Smooth muscle cell (in vitro differentiated cells): ENCODE measurements around the gene FXYD1. TPM values are rescaled to one million over a fixed set of nuclear protein-coding genes. Genes with fewer than 3 reads are reported as not detected.

Experiments
- DNase-seq: peaks from one replicate; lab custom pipeline; 2025; ENCODE audit not compliant: unreplicated experiment; lab: John Stamatoyannopoulos, UW
- H2AFZ ChIP-seq: fragments of 200-600 bp; sonication (generic); 2 replicates; pipeline ENCODE4 v1.6.0; 2016; ENCODE audit warnings: antibody characterized with exemption, low read depth, mild to moderate bottlenecking
- H3F3A ChIP-seq: fragments of 200-600 bp; sonication (generic); 2 replicates; pipeline ENCODE4 v1.6.0; 2017; ENCODE audit warnings: antibody characterized with exemption, low read depth
- H3K27ac ChIP-seq: fragments of 200-600 bp; sonication (generic); 2 replicates; pipeline ENCODE4 v1.5.1; 2016; ENCODE audit warnings: low read depth, mild to moderate bottlenecking
- H3K27me3 ChIP-seq: fragments of 200-600 bp; sonication (generic); 2 replicates; pipeline ENCODE4 v1.6.1; 2016; ENCODE audit warnings: low read depth, mild to moderate bottlenecking
- H3K36me3 ChIP-seq: fragments of 200-600 bp; sonication (generic); 2 replicates; pipeline ENCODE4 v1.5.1; 2016; ENCODE audit warnings: low read depth
- H3K4me1 ChIP-seq: fragments of 200-600 bp; sonication (generic); 2 replicates; pipeline ENCODE4 v1.5.1; 2016; ENCODE audit warnings: low read depth
- H3K4me2 ChIP-seq: fragments of 200-600 bp; sonication (generic); 2 replicates; pipeline ENCODE4 v1.6.0; 2016; ENCODE audit warnings: mild to moderate bottlenecking
- H3K4me3 ChIP-seq: fragments of 200-600 bp; sonication (generic); 2 replicates; pipeline ENCODE4 v1.5.1; 2016; ENCODE audit warnings: mild to moderate bottlenecking
- H3K79me2 ChIP-seq: fragments of 200-600 bp; sonication (generic); 2 replicates; pipeline ENCODE4 v1.6.0; 2016; ENCODE audit warnings: low read depth, mild to moderate bottlenecking
- H3K9ac ChIP-seq: fragments of 200-600 bp; sonication (generic); 2 replicates; pipeline ENCODE4 v1.6.0; 2016; ENCODE audit warnings: low read depth
- H3K9me3 ChIP-seq: fragments of 200-600 bp; sonication (generic); replicated peaks from 2 replicates; pipeline ENCODE4 v1.5.1; 2016; ENCODE audit warnings: low read depth
- H4K20me1 ChIP-seq: fragments of 200-600 bp; sonication (generic); 2 replicates; pipeline ENCODE4 v1.6.0; 2016; ENCODE audit warnings: low read depth
- WGBS: methylation state at CpG from one replicate; pipeline ENCODE4 v1.1.7; 2016; ENCODE audit warnings: low lambda C conversion rate; 5-methylcytosine and 5-hydroxymethylcytosine counted together
- polyA plus RNA-seq: library from polyadenylated mRNA; unstranded; fragments of >200 nt; fragmentation: Nextera tagmentation; extraction: Ambion mirVana; gene quantifications from 2 replicates; pipeline ENCODE4 v1.2.1, GENCODE V29; 2016
- total RNA-seq: library from RNA; depleted of rRNA; stranded (reverse); fragments of >200 nt; gene quantifications from 2 replicates; pipeline ENCODE4 v1.2.3, GENCODE V29; 2014
- TF ChIP-seq, protein P1 (sequence below): fragments of 200-600 bp; sonication (generic); IDR thresholded peaks from 2 replicates; pipeline ENCODE4 v1.5.1; 2017; ENCODE audit warnings: borderline replicate concordance, mild to moderate bottlenecking, antibody characterized with exemption; ENCODE audit not compliant: insufficient read depth, poor library complexity, severe bottlenecking

The FXYD1 gene
- total and polyA plus RNA-seq, 2 experiments from 2014 or later: 2.7 to 3.2 TPM

DNA sequence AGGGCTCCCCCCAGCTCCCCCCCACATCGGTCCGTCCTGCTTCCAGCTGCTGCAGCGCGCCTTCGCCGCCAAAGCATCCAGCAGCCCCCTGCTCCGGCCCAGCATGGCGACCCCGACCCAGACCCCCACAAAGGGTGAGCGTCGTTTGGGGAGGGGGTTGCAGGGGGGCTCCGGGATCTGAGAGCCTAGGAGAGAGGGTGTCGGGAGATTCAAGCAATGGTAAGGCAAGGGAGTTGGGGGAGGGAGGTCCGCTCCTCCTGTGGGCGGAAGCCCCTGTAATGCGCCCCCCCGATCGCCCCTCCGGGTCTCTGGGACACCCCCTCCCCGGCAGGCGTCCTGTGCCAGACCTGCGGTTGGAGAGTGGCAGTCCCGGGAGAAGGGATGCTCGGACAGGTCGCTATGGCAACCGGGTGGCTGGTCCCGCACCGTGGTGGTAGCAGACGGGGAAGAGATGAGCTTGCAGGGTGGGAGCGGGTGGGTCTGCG lies 4.6 kb downstream of the FXYD1 start, which contains the start of gene FXYD7:
TSS of gene FXYD7 (plus strand) at position 25 of the 485 bp plus-strand sequence. CDS start at position 104, 79 bp downstream.
- H3K9ac ChIP-seq: no peak within 1 kb of the TSS
- peak within 1 kb of the TSS; percentile 61 for H3K4me2 ChIP-seq
- H3K4me3 ChIP-seq: peak within 1 kb of the TSS; percentile 5
- 3% methylated on average over 11 of the region's 31 CpGs for WGBS
- no peaks in the 10 kb centered on the region for H3F3A ChIP-seq
- DNase-seq: no peak
- no peaks in the 10 kb centered on the region for H3K9me3 ChIP-seq
- TF ChIP-seq, protein P1, sequence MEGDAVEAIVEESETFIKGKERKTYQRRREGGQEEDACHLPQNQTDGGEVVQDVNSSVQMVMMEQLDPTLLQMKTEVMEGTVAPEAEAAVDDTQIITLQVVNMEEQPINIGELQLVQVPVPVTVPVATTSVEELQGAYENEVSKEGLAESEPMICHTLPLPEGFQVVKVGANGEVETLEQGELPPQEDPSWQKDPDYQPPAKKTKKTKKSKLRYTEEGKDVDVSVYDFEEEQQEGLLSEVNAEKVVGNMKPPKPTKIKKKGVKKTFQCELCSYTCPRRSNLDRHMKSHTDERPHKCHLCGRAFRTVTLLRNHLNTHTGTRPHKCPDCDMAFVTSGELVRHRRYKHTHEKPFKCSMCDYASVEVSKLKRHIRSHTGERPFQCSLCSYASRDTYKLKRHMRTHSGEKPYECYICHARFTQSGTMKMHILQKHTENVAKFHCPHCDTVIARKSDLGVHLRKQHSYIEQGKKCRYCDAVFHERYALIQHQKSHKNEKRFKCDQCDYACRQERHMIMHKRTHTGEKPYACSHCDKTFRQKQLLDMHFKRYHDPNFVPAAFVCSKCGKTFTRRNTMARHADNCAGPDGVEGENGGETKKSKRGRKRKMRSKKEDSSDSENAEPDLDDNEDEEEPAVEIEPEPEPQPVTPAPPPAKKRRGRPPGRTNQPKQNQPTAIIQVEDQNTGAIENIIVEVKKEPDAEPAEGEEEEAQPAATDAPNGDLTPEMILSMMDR: no peak
- H3K36me3 ChIP-seq: no peaks in the 10 kb centered on the region
- no peak within 1 kb of the TSS for H2AFZ ChIP-seq
- no peak within 1 kb of the TSS for H3K27ac ChIP-seq
- peaks cover 41% of the 10 kb centered on the region for H3K27me3 ChIP-seq
- H4K20me1 ChIP-seq: no peaks in the 10 kb centered on the region
- H3K79me2 ChIP-seq: no peaks in the 10 kb centered on the region
- peaks cover 11% of the 10 kb centered on the region for H3K4me1 ChIP-seq

GRCh38 chr19:35143818-35144217 lies 5.2 kb downstream of the FXYD1 start:
- H3K4me2 ChIP-seq: no peak overlapping the region
- WGBS: 15% methylated on average over 2 of the region's 3 CpGs
- H3K9ac ChIP-seq: no peak overlapping the region
- peaks cover 41% of the 10 kb centered on the region for H3K27me3 ChIP-seq
- DNase-seq: no peak
- TF ChIP-seq, protein P1: no peak
- H3K4me3 ChIP-seq: no peak overlapping the region
- H3K36me3 ChIP-seq: no peaks in the 10 kb centered on the region
- H4K20me1 ChIP-seq: no peaks in the 10 kb centered on the region
- peaks cover 6% of the 10 kb centered on the region for H3K4me1 ChIP-seq
- no peaks in the 10 kb centered on the region for H3F3A ChIP-seq
- H3K27ac ChIP-seq: no peak overlapping the region
- H2AFZ ChIP-seq: no peak overlapping the region
- no peaks in the 10 kb centered on the region for H3K9me3 ChIP-seq
- H3K79me2 ChIP-seq: no peaks in the 10 kb centered on the region

GRCh38 chr19:35144259-35144599 lies 5.6 kb downstream of the FXYD1 start:
- TF ChIP-seq, protein P1: no peak
- H3K9me3 ChIP-seq: no peaks in the 10 kb centered on the region
- no peak overlapping the region for H3K27ac ChIP-seq
- no peaks in the 10 kb centered on the region for H3K79me2 ChIP-seq
- H3K9ac ChIP-seq: no peak overlapping the region
- no peaks in the 10 kb centered on the region for H3F3A ChIP-seq
- no peaks in the 10 kb centered on the region for H4K20me1 ChIP-seq
- no peak for DNase-seq
- H3K36me3 ChIP-seq: no peaks in the 10 kb centered on the region
- H3K4me1 ChIP-seq: peaks cover 4% of the 10 kb centered on the region
- no peak overlapping the region for H2AFZ ChIP-seq
- no peak overlapping the region for H3K4me3 ChIP-seq
- 30% methylated on average over 6 of the region's 6 CpGs for WGBS
- peaks cover 41% of the 10 kb centered on the region for H3K27me3 ChIP-seq
- no peak overlapping the region for H3K4me2 ChIP-seq
